HCT116 (cell line): ENCODE results near the gene ADAMTSL2. TPM values are rescaled to one million over a fixed set of nuclear protein-coding genes. Genes with fewer than 3 reads are reported as not detected.

Source experiments
- ATAC-seq: fragments of 200-7000 bp; cut with Tn5 transposase; 2 replicates; pipeline ENCODE4 v1.9.1; 2020; ENCODE audit warnings: mild to moderate bottlenecking, moderate library complexity
- BruUV-seq: library from RNA; stranded (reverse); fragments of 400-500 nt; replicated peaks from 2 replicates; lab custom pipeline; 2021; lab: Mats Ljungman, UMichigan
- CTCF ChIA-PET: fragments of 300-600 bp; sonication (Branson Sonifier 250); formaldehyde crosslinking; loops from one replicate; lab custom pipeline; 2021; ENCODE audit warnings: antibody characterized with exemption; lab: Charles Lee
- POLR2A ChIA-PET: fragments of 300-600, 350-600 bp; sonication (Branson Sonifier 250); formaldehyde crosslinking; loops from one replicate; lab custom pipeline; 2021; ENCODE audit warnings: antibody characterized with exemption; lab: Charles Lee
- RAD21 ChIA-PET, 2 experiments: fragments of 300-600 bp; sonication (Branson Sonifier 250); formaldehyde crosslinking; loops; one replicate each; lab custom pipeline; 2023; ENCODE audit warnings: low total read pairs in 2 of 2; ENCODE audit not compliant: uncharacterized antibody in 2 of 2, unreplicated experiment in 2 of 2, low non-redundant PET in 1 of 2; lab: Charles Lee
- DNase-seq: peaks from one replicate; pipeline ENCODE4 v3.0.0-alpha.2; 2010; ENCODE audit warnings: low read depth, low spot score
- H2AFZ ChIP-seq: fragments of 200-600 bp; shearing (Covaris generic), sonication (generic); 2 replicates; pipeline ENCODE4 v1.6.1; 2017; ENCODE audit warnings: low read depth, mixed run types, mixed read lengths, antibody characterized with exemption, low read length; ENCODE audit not compliant: poor library complexity, severe bottlenecking
- H3K27ac ChIP-seq: 2 replicates; pipeline ENCODE4 v1.5.1; 2012; ENCODE audit warnings: low read depth, low read length
- H3K27me3 ChIP-seq: fragments of 200-600 bp; sonication (generic); 2 replicates; pipeline ENCODE4 v1.6.1; 2016; ENCODE audit warnings: mixed run types, low read length, mixed read lengths; ENCODE audit not compliant: insufficient read depth
- H3K36me3 ChIP-seq, 2 experiments: fragments of 200-500 bp in 1 of 2; fragments of 200-600 bp in 1 of 2; sonication (Bioruptor generic) in 1 of 2; sonication (generic) in 1 of 2; 2 replicates each; pipeline versions ENCODE4 v1.5.1 to v1.6.1; 2014 to 2016; ENCODE audit warnings: low read length in 2 of 2, inconsistent platforms in 1 of 2, mixed read lengths in 1 of 2, mixed run types in 1 of 2; ENCODE audit not compliant: insufficient read depth in 2 of 2, control insufficient read depth in 1 of 2
- H3K4me1 ChIP-seq, 2 experiments: fragments of 200-600 bp in 1 of 2; sonication (generic) in 1 of 2; 2 replicates each; pipeline versions ENCODE4 v1.5.1 to v1.6.1; 2012 to 2017; ENCODE audit warnings: low read length in 2 of 2, inconsistent platforms in 1 of 2, mild to moderate bottlenecking in 1 of 2, mixed read lengths in 1 of 2, mixed run types in 1 of 2, moderate library complexity in 1 of 2; ENCODE audit not compliant: insufficient read depth in 2 of 2, control insufficient read depth in 1 of 2
- H3K4me2 ChIP-seq: fragments of 200-600 bp; sonication (generic); 2 replicates; pipeline ENCODE4 v1.6.1; 2017; ENCODE audit warnings: mixed run types, low read length, mixed read lengths
- H3K4me3 ChIP-seq, 2 experiments: fragments of 200-600 bp in 1 of 2; sonication (generic) in 1 of 2; replicated peaks in 1 of 2; 2 replicates each; pipeline ENCODE4 v1.5.1; 2011 to 2016; ENCODE audit warnings: low read length in 2 of 2, control low read depth in 1 of 2, low read depth in 1 of 2, mild to moderate bottlenecking in 1 of 2, mixed read lengths in 1 of 2, mixed run types in 1 of 2
- H3K79me2 ChIP-seq: fragments of 200-600 bp; sonication (generic); 2 replicates; pipeline ENCODE4 v1.6.1; 2017; ENCODE audit warnings: mild to moderate bottlenecking, mixed run types, low read length, moderate library complexity, mixed read lengths; ENCODE audit not compliant: insufficient read depth
- H3K9ac ChIP-seq: fragments of 200-600 bp; sonication (generic); 2 replicates; pipeline ENCODE4 v1.6.1; 2016; ENCODE audit warnings: low read length, mixed read lengths
- H3K9me2 ChIP-seq: fragments of 200-600 bp; sonication (generic), shearing (Covaris generic); 2 replicates; pipeline ENCODE4 v1.6.1; 2017; ENCODE audit warnings: mixed run types, mild to moderate bottlenecking, moderate library complexity; ENCODE audit not compliant: insufficient read depth
- H3K9me3 ChIP-seq, 2 experiments: fragments of 200-500 bp in 1 of 2; fragments of 200-600 bp in 1 of 2; sonication (Bioruptor generic) in 1 of 2; sonication (generic) in 1 of 2; 2 replicates each; pipeline ENCODE4 v1.6.1; 2014 to 2017; ENCODE audit warnings: low read length in 2 of 2, mixed read lengths in 2 of 2, inconsistent platforms in 1 of 2, low read depth in 1 of 2, mild to moderate bottlenecking in 1 of 2, mixed run types in 1 of 2, moderate library complexity in 1 of 2; ENCODE audit not compliant: control insufficient read depth in 1 of 2, insufficient read depth in 1 of 2
- H4K20me1 ChIP-seq: fragments of 200-600 bp; sonication (generic), shearing (Covaris generic); 2 replicates; pipeline ENCODE4 v1.6.1; 2017; ENCODE audit warnings: mixed run types, mild to moderate bottlenecking, moderate library complexity; ENCODE audit not compliant: insufficient read depth
- CBX3 ChIP-seq: IDR thresholded peaks from 2 replicates; pipeline ENCODE4 v1.6.1; 2012; ENCODE audit warnings: low read depth
- CEBPB ChIP-seq: IDR thresholded peaks from 2 replicates; pipeline ENCODE4 v1.6.1; 2012; ENCODE audit warnings: low read depth
- EGR1 ChIP-seq: IDR thresholded peaks from 2 replicates; pipeline ENCODE4 v1.6.1; 2012; ENCODE audit warnings: low read depth
- ELF1 ChIP-seq: IDR thresholded peaks from 2 replicates; pipeline ENCODE4 v1.6.1; 2012; ENCODE audit warnings: low read depth, borderline replicate concordance
- EZH2 ChIP-seq: fragments of 200-600 bp; sonication (generic); IDR thresholded peaks from 2 replicates; pipeline ENCODE4 v1.6.1; 2017; ENCODE audit warnings: antibody characterized with exemption, mixed run types
- JUND ChIP-seq: IDR thresholded peaks from 2 replicates; pipeline ENCODE4 v1.6.1; 2012
- POLR2AphosphoS5 ChIP-seq: IDR thresholded peaks from 2 replicates; pipeline ENCODE4 v1.6.1; 2011; ENCODE audit warnings: mild to moderate bottlenecking, low read depth, low read length, moderate library complexity
- RAD21 ChIP-seq: IDR thresholded peaks from 2 replicates; pipeline ENCODE4 v1.6.1; 2012; ENCODE audit warnings: low read depth, mild to moderate bottlenecking
- SIN3A ChIP-seq: IDR thresholded peaks from 2 replicates; pipeline ENCODE4 v1.6.1; 2012; ENCODE audit warnings: low read depth
- SP1 ChIP-seq: IDR thresholded peaks from 2 replicates; pipeline ENCODE4 v1.6.1; 2012; ENCODE audit warnings: low read depth
- SRF ChIP-seq: IDR thresholded peaks from 2 replicates; pipeline ENCODE4 v1.6.1; 2012; ENCODE audit warnings: low read depth
- TCF7L2 ChIP-seq: IDR thresholded peaks from 2 replicates; pipeline ENCODE4 v1.7.0; 2011; ENCODE audit warnings: borderline replicate concordance, inconsistent platforms; ENCODE audit not compliant: insufficient read depth, insufficient read length; ENCODE audit errors: extremely low read depth
- ZFX ChIP-seq: fragments of 450-650 bp; IDR thresholded peaks from 2 replicates; pipeline ENCODE4 v1.6.1; 2017
- intact Hi-C: fragments of 100-400 bp; cut with micrococcal nuclease; formaldehyde crosslinking; loops from 2 replicates; pipeline ENCODE4 v1.10.0; 2022
- total RNA-seq: library from RNA; stranded (reverse); gene quantifications from one replicate; pipeline ENCODE4 v1.2.1, GENCODE V29; 2021; ENCODE audit not compliant: unreplicated experiment
- TF ChIP-seq, protein P1 (sequence below): IDR thresholded peaks from 2 replicates; pipeline ENCODE4 v1.6.1; 2012
- TF ChIP-seq, protein P2 (sequence below): IDR thresholded peaks from 2 replicates; pipeline ENCODE4 v1.6.1; 2012
- TF ChIP-seq, protein P3 (sequence below): IDR thresholded peaks from 2 replicates; pipeline ENCODE4 v1.6.1; 2011; ENCODE audit warnings: mild to moderate bottlenecking, low read length, moderate library complexity; ENCODE audit not compliant: insufficient replicate concordance; ENCODE audit errors: extremely low read depth

The ADAMTSL2 gene
- total RNA-seq, 1 experiment from 2014 or later = not detected

DNA sequence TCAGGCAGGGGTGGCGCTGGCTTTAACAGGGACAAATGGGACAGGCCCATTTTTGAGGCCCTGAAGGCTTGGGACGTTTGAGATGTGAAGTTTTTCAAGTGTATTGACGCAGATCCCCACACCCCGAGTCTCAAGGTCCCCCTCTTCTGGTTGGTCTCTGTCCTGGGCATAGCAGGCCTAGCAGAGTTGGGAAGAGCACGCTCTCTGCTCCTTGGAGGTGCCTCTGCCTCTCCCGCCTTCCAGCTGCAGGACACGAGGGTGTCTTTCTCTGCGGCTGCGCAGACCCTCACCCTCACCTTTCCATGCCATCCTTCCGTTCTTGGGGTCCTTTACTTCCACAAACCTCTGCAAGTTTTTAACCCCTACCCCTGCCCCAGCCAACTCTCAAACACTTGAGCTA, 18.6 kb downstream of the ADAMTSL2 start (continued):
- no peak for TF ChIP-seq ELF1

DNA sequence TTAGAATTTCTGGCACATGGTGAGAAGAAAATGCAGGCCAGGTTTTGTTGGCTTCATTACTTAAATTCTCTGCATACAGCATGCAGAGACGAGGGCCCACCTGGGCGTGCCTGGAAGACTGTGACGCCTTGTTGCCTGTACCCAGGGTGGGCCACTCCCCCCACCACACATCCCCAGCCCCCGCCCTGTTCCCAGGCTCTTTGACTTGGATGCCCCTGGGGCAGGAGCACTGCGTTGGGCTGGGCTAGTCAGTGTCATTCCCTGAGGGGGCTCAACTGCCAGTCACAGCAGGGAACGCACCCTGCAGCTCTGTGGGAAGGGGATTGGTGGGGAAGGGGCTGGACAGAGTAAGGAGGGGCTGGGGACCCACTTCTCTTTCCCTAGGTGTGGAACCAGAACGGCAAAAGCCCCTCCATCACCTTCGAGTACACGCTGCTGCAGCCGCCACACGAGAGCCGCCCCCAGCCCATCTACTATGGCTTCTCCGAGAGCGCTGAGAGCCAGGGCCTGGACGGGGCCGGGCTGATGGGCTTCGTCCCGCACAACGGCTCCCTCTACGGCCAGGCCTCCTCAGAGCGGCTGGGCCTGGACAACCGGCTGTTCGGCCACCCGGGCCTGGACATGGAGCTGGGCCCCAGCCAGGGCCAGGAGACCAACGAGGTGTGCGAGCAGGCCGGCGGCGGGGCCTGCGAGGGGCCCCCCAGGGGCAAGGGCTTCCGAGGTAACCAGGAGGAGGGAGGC, 19.6 kb downstream of the ADAMTSL2 start:
- H3K27me3 ChIP-seq = peaks cover 2% of the 10 kb centered on the region; the same call in 1 of the 2 replicates
- H3K9me3 ChIP-seq = no peaks in the 10 kb centered on the region
- H3K4me3 ChIP-seq = no peak overlapping the region
- intact Hi-C loops = no loop called here
- peaks cover 21 to 24% of the 10 kb centered on the region in 2 experiments for H3K4me1 ChIP-seq
- H3K4me2 ChIP-seq = no peak overlapping the region
- no peak overlapping the region for H3K27ac ChIP-seq
- no peaks in the 10 kb centered on the region for H4K20me1 ChIP-seq
- no peak overlapping the region for H3K9ac ChIP-seq
- ChIA-PET RAD21 (no interaction called here), CTCF (no interaction called here), POLR2A (no interaction called here)
- no peaks in the 10 kb centered on the region for H3K79me2 ChIP-seq
- no peak for TF ChIP-seq SRF
- TF ChIP-seq, protein P1, sequence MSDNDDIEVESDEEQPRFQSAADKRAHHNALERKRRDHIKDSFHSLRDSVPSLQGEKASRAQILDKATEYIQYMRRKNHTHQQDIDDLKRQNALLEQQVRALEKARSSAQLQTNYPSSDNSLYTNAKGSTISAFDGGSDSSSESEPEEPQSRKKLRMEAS = no peak
- no peak for TF ChIP-seq EGR1
- TF ChIP-seq SP1 = no peak
- TF ChIP-seq, protein P2, sequence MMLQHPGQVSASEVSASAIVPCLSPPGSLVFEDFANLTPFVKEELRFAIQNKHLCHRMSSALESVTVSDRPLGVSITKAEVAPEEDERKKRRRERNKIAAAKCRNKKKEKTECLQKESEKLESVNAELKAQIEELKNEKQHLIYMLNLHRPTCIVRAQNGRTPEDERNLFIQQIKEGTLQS = no peak
- TF ChIP-seq CEBPB = no peak
- DNase-seq (no peak), ATAC-seq (no peak)
- BruUV-seq = no TSS peak
- H3K9me2 ChIP-seq = no peaks in the 10 kb centered on the region
- H3K36me3 ChIP-seq = no peaks in the 10 kb centered on the region
- no peak overlapping the region for H2AFZ ChIP-seq

DNA sequence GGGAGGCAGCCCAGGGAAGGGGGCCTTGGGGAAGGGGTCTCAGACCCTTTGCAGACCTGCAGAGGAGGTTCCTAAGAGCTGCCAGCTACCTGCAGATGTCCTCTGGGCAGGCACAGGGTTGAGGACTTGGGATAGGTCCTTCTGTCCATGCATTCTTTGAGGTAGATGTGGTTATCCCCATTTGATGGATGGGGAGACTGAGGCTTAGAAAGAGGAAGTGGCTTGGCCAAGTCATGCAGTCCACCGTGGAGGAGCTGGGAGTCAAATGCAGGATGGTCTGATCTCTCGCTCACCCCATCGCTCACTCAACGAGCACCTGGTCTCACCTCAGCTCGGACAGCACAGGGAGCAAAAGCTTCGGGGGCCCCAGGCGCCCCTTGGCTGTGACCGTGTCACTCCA, 20.2 kb downstream of the ADAMTSL2 start:
- Histone ChIP-seq H3K9me2 (no peaks in the 10 kb centered on the region), H2AFZ (no peak overlapping the region), H3K9ac (no peak overlapping the region), H3K9me3 (no peaks in the 10 kb centered on the region), H4K20me1 (no peaks in the 10 kb centered on the region), H3K27ac (no peak overlapping the region), H3K27me3 (peaks cover 2% of the 10 kb centered on the region; the same call in 1 of the 2 replicates), H3K79me2 (no peaks in the 10 kb centered on the region), H3K4me1 (peaks cover 27 to 30% of the 10 kb centered on the region in 2 experiments), H3K36me3 (no peaks in the 10 kb centered on the region), H3K4me3 (no peak overlapping the region), H3K4me2 (no peak overlapping the region)
- ChIA-PET CTCF (no interaction called here), POLR2A (interaction anchor here (0.6 kb wide), 1 partner anchor 31 kb away, joined by 3 read pairs; no protein-coding TSS in a partner anchor), RAD21 (no interaction called here)
- no TSS peak for BruUV-seq
- ATAC-seq (no peak), DNase-seq (no peak)
- intact Hi-C loops = no loop called here
- TF ChIP-seq, protein P3, sequence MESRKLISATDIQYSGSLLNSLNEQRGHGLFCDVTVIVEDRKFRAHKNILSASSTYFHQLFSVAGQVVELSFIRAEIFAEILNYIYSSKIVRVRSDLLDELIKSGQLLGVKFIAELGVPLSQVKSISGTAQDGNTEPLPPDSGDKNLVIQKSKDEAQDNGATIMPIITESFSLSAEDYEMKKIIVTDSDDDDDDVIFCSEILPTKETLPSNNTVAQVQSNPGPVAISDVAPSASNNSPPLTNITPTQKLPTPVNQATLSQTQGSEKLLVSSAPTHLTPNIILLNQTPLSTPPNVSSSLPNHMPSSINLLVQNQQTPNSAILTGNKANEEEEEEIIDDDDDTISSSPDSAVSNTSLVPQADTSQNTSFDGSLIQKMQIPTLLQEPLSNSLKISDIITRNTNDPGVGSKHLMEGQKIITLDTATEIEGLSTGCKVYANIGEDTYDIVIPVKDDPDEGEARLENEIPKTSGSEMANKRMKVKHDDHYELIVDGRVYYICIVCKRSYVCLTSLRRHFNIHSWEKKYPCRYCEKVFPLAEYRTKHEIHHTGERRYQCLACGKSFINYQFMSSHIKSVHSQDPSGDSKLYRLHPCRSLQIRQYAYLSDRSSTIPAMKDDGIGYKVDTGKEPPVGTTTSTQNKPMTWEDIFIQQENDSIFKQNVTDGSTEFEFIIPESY = no peak
- TF ChIP-seq TCF7L2 (no peak), EZH2 (no peak), CEBPB (no peak), POLR2AphosphoS5 (no peak), CBX3 (no peak), JUND (no peak), SIN3A (no peak), RAD21 (no peak), ZFX (no peak)
- TF ChIP-seq, protein P2 = no peak
- TF ChIP-seq, protein P1 = no peak
